Frontal cortex (tissue), 4 donors: ENCODE data around the gene SLC25A36. TPM values are rescaled to one million over a fixed set of nuclear protein-coding genes. Genes with fewer than 3 reads are reported as not detected.
"Not testable (repeated sequence)": the region's sequence is repeated elsewhere in the genome, so short reads cannot be mapped to it uniquely, and the experiment has no call there.

Experiments
- DNase-seq, 2 donors: peaks; one replicate each; pipeline ENCODE4 v3.0.0; 2012; ENCODE audit warnings: low spot score in 2 of 2
- FAIRE-seq: peaks from 2 replicates; lab custom pipeline; 2012; peaks lifted over from hg19 to GRCh38; lab: Jason Lieb, UNC
- total RNA-seq: library from RNA; depleted of rRNA; stranded (reverse); fragments of >200 nt; gene quantifications from one replicate; pipeline ENCODE4 v1.2.3, GENCODE V29; 2014
- donor health status: control.
- donor health status: control.
- donor health status: control.

Gene SLC25A36
- total RNA-seq, 1 donor from 2014 or later = 119 TPM

DNA sequence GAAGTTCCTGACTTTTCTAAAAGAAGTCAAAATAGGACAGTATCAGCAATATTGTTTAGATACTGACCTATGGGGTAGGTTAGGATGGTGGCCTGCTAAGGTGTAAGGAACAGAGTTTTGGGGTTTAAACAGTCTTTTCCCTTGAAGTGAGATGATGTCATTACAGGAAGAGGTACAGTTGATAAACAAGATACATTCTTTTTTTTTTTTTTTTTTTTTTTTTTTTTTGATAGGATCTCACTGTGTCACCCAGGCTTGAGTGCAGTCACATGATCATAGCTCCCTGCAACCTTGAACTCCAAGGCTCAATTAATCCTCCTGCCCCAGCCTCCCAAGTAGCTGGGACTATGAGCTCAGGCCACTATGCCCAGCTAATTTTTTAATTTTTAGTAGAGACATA lies 33.3 kb downstream of the SLC25A36 start:
- FAIRE-seq = no peak

DNA sequence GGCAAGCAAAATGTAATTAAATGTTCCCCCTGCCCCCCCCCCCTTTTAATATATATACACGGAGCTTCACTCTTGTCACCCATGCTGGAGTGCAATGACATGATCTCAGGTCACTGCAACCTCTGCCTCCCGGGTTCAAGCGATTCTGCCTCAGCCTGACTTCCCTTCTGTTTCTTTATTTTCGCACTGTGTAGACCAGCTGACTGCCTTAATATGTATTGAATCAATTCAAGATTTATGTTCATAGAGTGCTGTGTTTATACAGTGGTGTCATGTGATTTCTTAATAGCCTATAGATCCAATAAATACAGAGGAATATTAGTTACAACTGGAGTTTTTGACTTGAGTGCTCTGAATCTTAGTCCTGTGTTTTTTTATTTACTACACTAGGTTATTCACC lies 39.0 kb downstream of the SLC25A36 start:
- DNase-seq (no peak), FAIRE-seq (no peak)

More for the DNA sequence above, 33.3 kb downstream of the SLC25A36 start:
- no peak for DNase-seq

DNA sequence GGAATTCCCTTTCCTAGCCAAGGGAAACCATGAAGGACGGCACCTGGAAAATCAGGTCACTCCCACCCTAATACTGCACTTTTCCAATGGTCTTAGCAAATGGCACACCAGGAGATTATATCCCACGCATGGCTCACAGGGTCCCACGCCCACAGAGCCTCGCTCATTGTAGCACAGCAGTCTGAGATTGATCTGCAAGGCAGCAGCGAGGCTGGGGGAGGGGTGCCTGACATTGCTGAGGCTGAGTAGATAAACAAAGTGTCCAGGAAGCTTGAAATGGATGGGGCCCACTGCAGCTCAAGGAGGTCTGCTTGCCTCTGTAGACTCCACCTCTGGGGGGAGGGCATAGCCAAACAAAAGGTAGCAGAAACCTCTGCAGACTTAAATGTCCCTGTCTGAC lies 46.2 kb downstream of the SLC25A36 start:
- not testable (repeated sequence) for FAIRE-seq, DNase-seq

DNA sequence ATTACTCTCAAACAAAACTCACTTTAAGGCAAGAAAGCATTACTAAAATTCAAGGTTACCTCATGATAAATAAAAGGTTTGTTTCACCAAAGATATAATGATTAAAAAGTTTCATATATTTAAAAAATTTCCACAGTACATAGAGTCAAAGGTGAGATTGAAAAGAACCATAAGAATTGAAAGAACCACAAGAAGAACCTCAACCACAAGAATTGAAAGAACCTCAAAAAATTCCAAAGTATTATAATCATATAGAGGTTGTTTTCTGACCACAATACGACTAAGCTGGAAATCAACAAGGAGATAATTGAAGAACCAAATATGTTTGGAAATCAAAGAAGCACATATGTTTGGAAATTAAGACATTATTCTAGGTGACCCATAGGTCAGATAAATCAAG lies 52.7 kb downstream of the SLC25A36 start:
- DNase-seq (no peak), FAIRE-seq (no peak)

DNA sequence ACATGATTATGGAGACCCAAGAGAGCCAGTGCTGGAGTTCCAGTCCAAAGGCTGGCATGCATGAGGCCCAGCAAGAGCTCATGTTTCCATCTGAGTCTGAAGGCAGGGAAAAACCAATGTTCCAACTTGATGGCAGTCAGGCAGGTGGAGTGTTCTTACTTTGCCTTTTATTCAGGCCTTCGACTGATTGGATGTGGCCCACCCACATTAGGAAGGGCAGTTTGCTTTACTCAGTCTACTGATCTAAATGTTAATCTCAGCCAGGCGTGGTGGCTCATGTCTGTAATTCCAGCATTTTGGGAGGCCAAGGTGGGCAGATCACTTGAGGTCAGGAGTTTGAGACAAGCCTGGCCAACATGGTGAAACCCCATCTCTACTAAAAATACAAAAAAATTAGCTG lies 53.2 kb downstream of the SLC25A36 start:
- FAIRE-seq, DNase-seq: not testable (repeated sequence)

DNA sequence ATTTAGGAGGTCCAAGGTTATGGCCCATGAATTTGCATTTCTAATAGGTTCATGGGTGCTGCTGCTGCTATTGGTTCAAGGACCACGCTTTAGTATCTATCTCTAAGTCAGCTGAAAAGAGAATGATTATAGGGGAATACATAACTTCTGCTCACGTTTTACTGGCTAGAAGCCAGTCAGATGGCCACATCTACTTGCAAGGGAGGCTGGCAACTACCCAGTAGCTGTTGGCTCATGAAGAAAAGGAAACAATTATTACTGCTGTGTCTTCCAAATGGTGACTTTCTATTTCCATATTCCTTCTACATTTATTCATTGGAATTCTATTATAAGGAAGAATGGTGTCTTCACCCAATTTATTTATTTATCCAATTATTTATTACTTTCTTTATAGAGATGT lies 54.2 kb downstream of the SLC25A36 start:
- FAIRE-seq (no peak), DNase-seq (no peak)

DNA sequence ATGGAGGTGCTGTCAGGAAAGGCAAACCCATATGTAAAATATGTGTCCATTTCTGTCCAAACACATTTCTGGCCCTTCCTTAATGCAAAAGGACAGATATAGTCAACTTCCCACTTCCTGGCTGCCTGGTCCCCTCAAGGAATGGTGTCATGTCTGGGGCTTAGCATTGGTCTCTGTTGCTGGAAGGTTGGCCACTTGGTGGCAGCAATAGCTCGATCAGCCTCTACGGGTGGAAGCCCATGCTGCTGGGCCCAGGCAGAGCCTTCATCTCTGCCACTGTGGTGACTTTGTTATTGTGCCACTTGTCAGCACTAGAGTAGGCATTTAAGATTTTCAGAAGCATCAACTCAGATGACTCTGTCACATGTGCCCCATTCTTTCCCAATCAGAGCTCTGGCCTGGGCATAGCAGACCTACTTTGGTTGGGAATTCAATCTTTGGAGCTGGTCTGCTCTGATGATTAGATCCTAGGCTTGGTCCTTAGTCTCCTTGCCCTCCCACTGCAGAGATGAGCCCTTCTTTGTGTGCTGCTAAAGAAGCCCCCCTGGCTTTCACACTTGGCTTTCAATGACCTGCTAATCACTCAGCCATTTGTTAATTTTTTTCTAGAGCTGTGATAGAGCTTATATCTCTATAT lies 58.5 kb downstream of the SLC25A36 start:
- FAIRE-seq (no peak), DNase-seq (peak in 1 of 2 donors; percentile 34)

DNA sequence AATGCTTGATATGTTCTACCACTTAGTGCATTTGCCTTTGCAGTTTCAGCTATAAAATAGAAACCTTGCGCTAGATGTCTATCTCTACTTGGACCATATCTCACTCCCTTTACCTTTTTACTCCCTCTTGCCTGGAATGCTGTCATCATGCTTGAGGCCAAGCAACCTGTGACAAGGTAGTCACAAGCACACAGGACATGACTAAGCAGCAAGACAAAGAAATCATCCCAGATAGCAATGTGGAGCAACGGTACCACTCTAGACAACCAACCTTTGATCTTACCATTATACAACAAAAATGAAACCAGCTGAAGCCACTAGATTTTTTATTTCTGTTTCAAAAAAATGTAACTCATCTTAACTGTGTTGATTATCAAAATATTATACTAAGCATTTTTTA lies 59.0 kb downstream of the SLC25A36 start:
- FAIRE-seq (no peak), DNase-seq (no peak)

DNA sequence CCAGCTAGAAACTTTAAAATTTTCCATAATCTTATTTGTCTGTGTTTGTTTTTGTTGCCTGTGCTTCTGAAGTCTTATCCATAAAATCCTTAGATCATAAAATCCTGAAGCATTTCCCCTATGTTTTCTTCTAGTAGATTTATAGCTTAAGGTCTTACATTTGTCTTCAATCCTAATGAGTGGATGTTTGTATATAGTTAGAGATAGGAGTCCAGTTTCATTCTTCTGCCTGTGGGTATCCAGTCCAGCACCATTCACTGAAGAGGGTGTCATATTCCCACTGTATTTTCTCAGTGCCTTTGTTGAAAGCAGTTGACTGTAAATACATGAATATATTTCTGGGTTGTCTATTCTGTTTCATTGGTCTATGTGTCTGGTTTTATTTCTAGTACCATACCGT lies 64.7 kb downstream of the SLC25A36 start:
- FAIRE-seq = no peak

DNA sequence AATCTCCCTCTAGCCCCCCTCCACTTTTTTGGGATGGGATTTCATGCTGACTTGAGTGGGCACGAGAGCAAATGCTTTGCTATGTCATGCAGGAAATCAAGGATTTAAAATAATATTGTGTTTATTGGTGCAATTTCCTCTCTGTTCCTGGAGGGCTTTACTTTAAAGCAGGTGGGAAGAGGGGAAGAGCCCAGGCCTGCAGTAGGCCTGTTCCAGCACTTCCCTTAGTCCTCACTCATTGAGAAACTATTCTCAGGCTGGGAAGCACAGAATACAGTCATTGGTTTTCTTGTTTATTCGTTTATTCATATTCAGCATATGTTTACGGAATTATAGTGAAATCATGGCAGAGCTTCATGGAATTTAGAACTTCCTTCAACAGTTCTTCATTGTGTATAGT lies 67.9 kb downstream of the SLC25A36 start:
- DNase-seq (no peak), FAIRE-seq (no peak)

More for the DNA sequence above, 64.7 kb downstream of the SLC25A36 start:
- no peak for DNase-seq

DNA sequence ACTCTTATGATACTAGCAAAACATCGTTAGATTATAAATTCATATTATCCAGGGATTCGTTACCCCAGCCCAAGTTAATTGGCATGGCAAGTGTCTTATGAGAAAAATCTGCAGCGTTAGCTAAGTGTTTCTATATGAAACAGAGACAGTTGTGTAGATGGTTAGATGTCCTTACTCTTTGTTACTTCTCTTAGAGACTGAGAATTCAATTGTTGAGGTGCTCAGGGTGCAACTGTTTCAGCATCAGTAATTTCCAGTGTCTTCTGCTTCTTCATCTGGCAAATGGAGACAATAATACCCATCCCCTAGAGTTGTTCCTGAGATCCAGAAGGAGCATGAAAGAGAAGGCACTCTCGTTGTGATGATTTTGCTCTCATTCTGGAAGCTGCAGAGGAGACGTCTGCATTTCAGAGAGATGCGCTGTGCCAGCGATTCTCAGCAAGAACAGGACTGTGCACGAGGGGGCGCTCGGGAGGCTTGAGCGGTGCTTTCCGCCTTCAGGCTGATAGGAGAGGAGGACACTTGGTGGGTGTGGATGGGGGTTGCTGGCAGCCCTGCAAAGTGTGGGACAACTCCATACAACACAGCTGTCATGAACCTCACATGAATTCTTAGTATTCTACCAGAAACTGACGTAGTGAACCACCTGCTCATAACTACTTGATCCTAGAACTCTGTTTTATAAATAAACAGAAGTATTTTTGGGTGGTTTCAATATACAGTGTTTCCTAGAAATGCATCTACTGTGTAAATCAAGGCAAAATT lies 69.8 kb downstream of the SLC25A36 start:
- DNase-seq (peak in 1 of 2 donors; percentile 40), FAIRE-seq (no peak)

DNA sequence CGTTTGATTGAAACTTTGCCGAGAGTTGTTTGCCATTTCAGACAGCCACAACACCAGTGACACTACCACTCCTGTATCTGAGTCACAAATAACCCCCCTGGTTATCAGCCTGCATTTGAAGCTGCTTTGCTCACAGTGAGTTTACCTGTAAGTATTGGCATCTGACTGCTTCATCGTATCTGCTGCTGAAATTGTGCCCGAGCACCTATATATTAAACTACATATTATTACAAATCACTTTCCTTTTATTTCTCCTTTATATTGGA lies 70.3 kb downstream of the SLC25A36 start:
- DNase-seq = no peak
- FAIRE-seq = no peak

DNA sequence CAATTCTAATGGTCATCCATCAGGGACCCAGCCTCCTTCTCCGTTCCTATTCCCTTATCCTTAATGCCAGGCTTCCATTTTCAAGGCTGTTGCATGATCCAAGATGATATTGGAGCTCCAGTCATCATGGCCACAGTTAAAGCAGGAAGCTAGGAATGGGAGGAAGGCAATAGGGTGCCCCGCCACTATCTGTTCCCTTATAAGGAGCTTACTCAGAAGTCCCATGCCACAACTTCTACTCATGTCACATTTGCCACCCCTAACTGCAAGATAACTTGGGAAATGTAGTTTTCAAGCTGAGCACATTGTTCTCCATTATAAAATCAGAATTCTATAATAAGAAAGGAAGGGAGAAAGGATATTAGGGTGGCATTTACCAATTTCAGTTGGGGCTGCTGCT lies 70.9 kb downstream of the SLC25A36 start:
- FAIRE-seq = no peak
- DNase-seq = no peak

DNA sequence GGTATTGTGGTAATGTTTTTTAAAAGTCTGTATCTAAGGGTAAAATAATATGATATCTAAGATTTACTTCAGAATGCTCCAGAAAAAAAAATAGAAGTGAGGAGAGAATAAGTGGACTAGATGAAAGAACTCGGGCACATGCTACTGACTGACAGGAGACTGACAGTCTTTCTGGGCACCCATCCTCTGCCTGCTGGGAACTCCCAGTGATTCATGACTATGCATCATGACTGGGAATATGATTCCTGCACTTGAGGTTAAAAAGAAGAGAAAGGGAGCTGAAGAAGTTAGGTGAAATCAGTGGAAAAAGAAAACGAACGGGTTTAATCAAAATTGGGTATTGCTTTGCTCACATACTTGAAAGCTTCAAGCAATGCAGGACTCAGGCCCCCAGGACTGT lies 73.8 kb downstream of the SLC25A36 start:
- DNase-seq (no peak), FAIRE-seq (no peak)

DNA sequence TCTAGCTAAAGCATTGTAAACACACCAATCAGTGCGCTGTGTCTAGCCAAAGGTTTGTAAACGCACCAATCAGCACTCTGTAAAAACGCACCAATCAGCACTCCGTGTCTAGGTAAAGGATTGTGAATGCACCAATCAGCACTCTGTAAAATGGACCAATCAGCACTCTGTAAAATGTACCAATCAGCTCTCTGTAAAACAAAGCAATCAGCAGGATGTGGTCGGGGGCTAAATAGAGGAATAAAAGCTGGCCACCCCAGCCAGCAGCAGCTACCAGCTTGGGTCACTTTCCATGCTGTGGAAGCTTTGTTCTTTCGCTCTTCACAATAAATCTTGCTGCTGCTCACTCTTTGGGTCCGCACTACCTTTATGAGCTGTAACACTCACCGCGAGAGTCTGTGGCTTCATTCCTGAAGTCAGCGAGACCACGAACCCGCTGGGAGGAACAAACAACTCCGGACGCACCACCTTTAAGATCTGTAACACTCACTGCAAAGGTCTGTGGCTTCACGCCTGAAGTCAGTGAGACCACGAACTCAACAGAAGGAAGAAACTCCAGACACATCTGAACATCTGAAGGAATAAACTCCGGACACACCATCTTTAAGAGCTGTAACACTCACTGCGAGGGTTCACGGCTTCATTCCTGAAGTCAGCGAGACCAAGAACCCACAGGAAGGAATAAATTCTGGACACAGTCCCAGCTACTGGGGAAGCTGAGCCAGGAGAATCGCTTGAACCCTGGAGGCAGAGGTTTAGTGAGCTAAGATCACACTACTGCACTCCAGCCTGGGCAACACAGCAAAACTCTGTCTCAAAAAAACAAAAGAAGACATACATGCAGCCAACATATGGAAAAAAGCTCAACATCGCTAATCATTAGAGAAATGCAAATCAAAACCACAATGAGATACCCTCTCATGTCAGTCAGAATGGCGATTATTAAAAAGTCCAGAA lies 76.0 kb downstream of the SLC25A36 start:
- not testable (repeated sequence) for FAIRE-seq, DNase-seq

DNA sequence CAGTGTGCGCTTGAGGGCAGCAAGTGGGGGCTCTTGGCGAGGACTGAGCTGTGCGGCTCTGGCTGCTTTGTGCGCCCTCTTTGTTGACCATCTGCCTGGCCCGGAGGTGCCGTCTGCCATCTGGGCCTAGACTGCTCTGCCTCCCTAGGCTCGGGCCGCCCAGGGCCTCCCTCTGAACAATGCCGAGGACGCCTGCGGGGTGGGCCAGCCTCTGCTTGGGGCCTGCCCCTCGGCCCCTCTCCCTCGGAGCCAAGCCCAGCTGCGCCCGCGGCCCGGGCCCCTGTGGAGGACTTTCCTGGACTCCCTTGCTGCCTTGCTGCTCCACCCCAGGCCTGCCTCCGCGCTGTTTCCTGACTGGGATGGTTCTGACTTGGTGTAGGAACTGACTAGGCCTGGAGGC lies 77.6 kb downstream of the SLC25A36 start:
- DNase-seq = no peak
- FAIRE-seq = no peak

DNA sequence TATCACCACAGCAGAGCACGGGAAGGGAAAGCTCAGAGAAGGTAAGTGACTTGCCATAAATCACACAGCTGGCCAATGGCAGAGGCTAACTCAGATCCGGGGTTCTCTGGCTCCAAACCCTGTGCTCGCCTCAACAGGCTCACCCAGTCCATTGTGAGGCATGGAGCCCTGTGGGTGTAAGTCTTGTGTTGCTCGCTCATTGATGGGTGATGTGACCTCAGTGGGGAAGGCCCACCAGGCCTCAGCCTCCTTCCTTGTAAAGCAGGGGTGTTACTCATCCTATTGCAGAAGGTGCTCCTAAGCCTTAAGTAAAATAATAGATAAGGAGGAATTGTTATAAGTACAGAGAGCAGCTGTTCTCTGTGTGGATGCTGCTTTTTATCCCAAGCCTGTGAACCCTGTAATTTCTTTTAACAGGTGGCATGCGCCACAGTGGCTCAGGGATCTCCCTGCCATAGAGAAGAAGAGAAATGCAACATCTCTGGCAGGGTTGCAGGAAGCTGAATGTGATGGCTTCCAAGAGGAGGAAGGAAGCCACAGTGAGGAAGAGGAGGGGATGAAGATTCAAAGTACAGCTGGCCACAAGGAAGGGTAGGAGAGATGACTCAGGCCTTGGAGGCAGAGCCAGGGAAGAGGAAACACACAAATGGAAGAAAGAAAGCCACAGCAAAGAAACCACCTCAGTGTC lies 78.7 kb downstream of the SLC25A36 start:
- no peak for FAIRE-seq
- no peak for DNase-seq

DNA sequence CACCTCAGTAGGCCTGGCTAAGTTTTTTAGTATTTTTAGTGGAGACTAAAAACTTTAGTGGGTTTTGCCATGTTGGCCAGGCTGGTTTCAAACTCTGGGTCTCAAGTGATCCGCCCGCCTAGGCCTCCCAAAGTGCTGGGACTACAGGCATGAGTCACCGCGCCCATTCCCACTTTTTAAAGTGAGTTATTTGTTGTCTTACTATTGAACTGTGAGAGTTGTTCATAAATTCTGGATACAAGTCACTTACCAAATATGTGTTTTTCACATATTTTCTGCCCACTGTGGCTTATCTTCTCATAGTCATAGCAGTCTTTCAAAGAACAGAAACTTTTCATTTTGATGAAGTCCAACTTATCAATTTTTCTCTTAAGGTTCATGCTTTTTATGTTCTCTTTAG lies 79.6 kb downstream of the SLC25A36 start:
- no peak for FAIRE-seq
- DNase-seq = no peak
